GM12878 (cell line): Measurements from ENCODE around the gene CMSS1. TPM values are rescaled to one million over a fixed set of nuclear protein-coding genes. Genes with fewer than 3 reads are reported as not detected.

ENCODE experiments used
- ATAC-seq: fragments of 200-7000 bp; cut with Tn5 transposase; 3 replicates; pipeline ENCODE4 v1.9.1; 2020; ENCODE audit warnings: mild to moderate bottlenecking, moderate library complexity
- BruUV-seq: library from RNA; stranded (reverse); fragments of 400-500 nt; replicated peaks from 2 replicates; lab custom pipeline; 2021; lab: Mats Ljungman, UMichigan
- CTCF ChIA-PET: fragments of 300-600 bp; sonication (Branson Sonifier 250); formaldehyde crosslinking; extraction: SDS; loops from one replicate; lab custom pipeline; 2021; ENCODE audit warnings: inconsistent platforms; lab: Yijun Ruan, JAX
- POLR2A ChIA-PET: fragments of 350-600 bp; formaldehyde crosslinking; extraction: SDS; loops from one replicate; lab custom pipeline; 2021; ENCODE audit warnings: inconsistent platforms; lab: Charles Lee
- RAD21 ChIA-PET: fragments of 300-600 bp; sonication (Branson Sonifier 250); formaldehyde crosslinking; loops from one replicate; lab custom pipeline; 2023; ENCODE audit warnings: antibody characterized with exemption; ENCODE audit not compliant: unreplicated experiment; lab: Charles Lee
- SMC1A ChIA-PET: fragments of 300-600 bp; sonication (Branson Sonifier 250); formaldehyde crosslinking; loops from one replicate; lab custom pipeline; 2023; ENCODE audit not compliant: unreplicated experiment, uncharacterized antibody; lab: Charles Lee
- DNase-seq: peaks from one replicate; pipeline ENCODE4 v3.0.0-alpha.2; 2011; ENCODE audit warnings: low read depth, low spot score
- FAIRE-seq: peaks from 3 replicates; lab custom pipeline; 2011; peaks lifted over from hg19 to GRCh38; lab: Jason Lieb, UNC
- H2AFZ ChIP-seq: 2 replicates; pipeline ENCODE4 v1.6.0; 2011; ENCODE audit warnings: low read depth, low read length, control low read depth; ENCODE audit not compliant: control insufficient read depth
- H3K27ac ChIP-seq: 2 replicates; pipeline ENCODE4 v1.5.1; 2011; ENCODE audit warnings: control low read depth; ENCODE audit not compliant: control insufficient read depth, insufficient read depth
- H3K27me3 ChIP-seq, 2 experiments: replicated peaks in 1 of 2; 2 replicates each; pipeline versions ENCODE4 v1.6.0 to v1.6.1; 2011; ENCODE audit warnings: low read length in 1 of 2; ENCODE audit not compliant: control insufficient read depth in 2 of 2, insufficient read depth in 2 of 2
- H3K36me3 ChIP-seq, 2 experiments: 2 replicates each; pipeline ENCODE4 v1.5.1; 2011; ENCODE audit warnings: low read length in 1 of 2; ENCODE audit not compliant: control insufficient read depth in 2 of 2, insufficient read depth in 2 of 2
- H3K4me1 ChIP-seq: 2 replicates; pipeline ENCODE4 v1.6.1; 2011; ENCODE audit warnings: mild to moderate bottlenecking, low read length, moderate library complexity, mixed read lengths; ENCODE audit not compliant: control insufficient read depth, insufficient read depth
- H3K4me2 ChIP-seq: 2 replicates; pipeline ENCODE4 v1.6.0; 2011; ENCODE audit warnings: control low read depth; ENCODE audit not compliant: control insufficient read depth, insufficient read depth
- H3K4me3 ChIP-seq: fragments of 200-600 bp; sonication (generic); 2 replicates; pipeline ENCODE4 v1.5.1; 2016
- H3K79me2 ChIP-seq: 2 replicates; pipeline ENCODE4 v1.6.0; 2011; ENCODE audit warnings: low read length; ENCODE audit not compliant: control insufficient read depth, insufficient read depth
- H3K9ac ChIP-seq: 2 replicates; pipeline ENCODE4 v1.8.0; 2011; ENCODE audit warnings: low read length, control low read depth, mixed read lengths; ENCODE audit not compliant: control insufficient read depth, insufficient read depth
- H3K9me3 ChIP-seq: replicated peaks from 3 replicates; pipeline ENCODE4 v1.5.1; 2011; ENCODE audit warnings: mild to moderate bottlenecking, low read length; ENCODE audit not compliant: control insufficient read depth, insufficient read depth
- H4K20me1 ChIP-seq: 2 replicates; pipeline ENCODE4 v1.6.0; 2011; ENCODE audit not compliant: control insufficient read depth, insufficient read depth
- BCL11A ChIP-seq: IDR thresholded peaks from 2 replicates; pipeline ENCODE4 v1.6.1; 2011; ENCODE audit warnings: low read depth, low read length
- CBX3 ChIP-seq: fragments of 200-600 bp; sonication (generic); IDR thresholded peaks from 2 replicates; pipeline ENCODE4 v1.6.1; 2016; ENCODE audit warnings: low read depth, borderline replicate concordance
- EZH2 ChIP-seq: IDR thresholded peaks from 2 replicates; pipeline ENCODE4 v1.6.1; 2012; ENCODE audit warnings: low read depth, mild to moderate bottlenecking, control low read depth, inconsistent platforms, low read length, borderline replicate concordance; ENCODE audit not compliant: control insufficient read depth
- IKZF2 ChIP-seq, 2 experiments: fragments of 450-650 bp; IDR thresholded peaks; 2 replicates each; pipeline ENCODE4 v1.6.1; 2017; ENCODE audit warnings: mild to moderate bottlenecking in 2 of 2, moderate library complexity in 2 of 2
- MTA2 ChIP-seq: fragments of 450-650 bp; IDR thresholded peaks from 2 replicates; pipeline ENCODE4 v1.6.1; 2016; ENCODE audit warnings: low read depth, mild to moderate bottlenecking, moderate library complexity
- NR2C1 ChIP-seq: fragments of 450-650 bp; IDR thresholded peaks from 2 replicates; pipeline ENCODE4 v1.6.1; 2017; ENCODE audit warnings: antibody characterized with exemption, mild to moderate bottlenecking, moderate library complexity
- POLR2AphosphoS2 ChIP-seq: IDR thresholded peaks from 2 replicates; pipeline ENCODE4 v1.6.1; 2011; ENCODE audit warnings: low read depth, mild to moderate bottlenecking, low read length, improper control_type of control experiment, moderate library complexity
- POLR2AphosphoS5 ChIP-seq: IDR thresholded peaks from 2 replicates; pipeline ENCODE4 v1.6.1; 2011; ENCODE audit warnings: mild to moderate bottlenecking, low read length, inconsistent platforms
- RBBP5 ChIP-seq: fragments of 200-600 bp; sonication (generic); conservative IDR thresholded peaks from 2 replicates; pipeline ENCODE4 v1.6.1; 2016
- RFX5 ChIP-seq: IDR thresholded peaks from 2 replicates; pipeline ENCODE4 v1.6.1; 2011; ENCODE audit warnings: low read depth, low read length, improper control_type of control experiment
- SMARCA5 ChIP-seq: fragments of 450-650 bp; IDR thresholded peaks from 2 replicates; pipeline ENCODE4 v1.6.1; 2017; ENCODE audit warnings: mild to moderate bottlenecking
- SP1 ChIP-seq: IDR thresholded peaks from one replicate; pipeline ENCODE4 v1.6.1; 2011; ENCODE audit warnings: low read depth, low read length
- WRNIP1 ChIP-seq: IDR thresholded peaks from 2 replicates; pipeline ENCODE4 v1.6.1; 2011; ENCODE audit warnings: low read depth, low read length, improper control_type of control experiment, borderline replicate concordance
- YBX1 ChIP-seq: fragments of 450-650 bp; IDR thresholded peaks from 2 replicates; pipeline ENCODE4 v1.6.1; 2016; ENCODE audit warnings: antibody characterized with exemption
- WGBS: methylation state at CpG from one replicate; pipeline ENCODE4 v1.1.6; 2016; ENCODE audit warnings: low lambda C conversion rate; ENCODE audit not compliant: insufficient replicate concordance, insufficient coverage; ENCODE audit errors: missing lambda C conversion rate; 5-methylcytosine and 5-hydroxymethylcytosine counted together
- in situ Hi-C: fragments of 300-500 bp; cut with MboI; formaldehyde crosslinking; loops from 9 replicates; pipeline ENCODE4 v1.14.3; 2018; ENCODE audit warnings: mixed read lengths
- intact Hi-C: fragments of 100-400 bp; cut with micrococcal nuclease; formaldehyde crosslinking; loops from one replicate; pipeline ENCODE4 v1.14.2; 2022; ENCODE audit not compliant: unreplicated experiment
- polyA plus RNA-seq, 11 experiments: library from polyadenylated mRNA; depleted of rRNA in 4 of 11; unstranded in 6 of 11; stranded (reverse) in 5 of 11; fragments of >200 nt; fragmentation: Nextera tagmentation in 4 of 11; fragmentation: Illumina TruSeq in 1 of 11; extraction: Ambion mirVana in 4 of 11; extraction: Trizol in 1 of 11; gene quantifications; 1 replicate in 1 of 11; 2 replicates in 10 of 11; pipeline versions ENCODE4 v1.2.1 to v1.2.3, GENCODE V29; 2011 to 2016; ENCODE audit warnings: inconsistent platforms in 2 of 11, missing spikeins in 2 of 11, low read depth in 1 of 11
- total RNA-seq, 4 experiments: library from RNA; depleted of rRNA in 3 of 4; stranded (reverse); fragments of >200 nt in 3 of 4; fragmentation: Illumina TruSeq in 1 of 4; extraction: Trizol in 1 of 4; gene quantifications; 2 replicates each; pipeline versions ENCODE4 v1.2.1 to v1.2.3, GENCODE V29; 2013 to 2021
- TF ChIP-seq, protein P1 (sequence below): fragments of 450-650 bp; IDR thresholded peaks from 2 replicates; pipeline ENCODE4 v1.6.1; 2017; ENCODE audit warnings: mild to moderate bottlenecking
- TF ChIP-seq, protein P2 (sequence below): IDR thresholded peaks from 2 replicates; pipeline ENCODE4 v1.6.1; 2012; ENCODE audit warnings: low read depth, low read length, improper control_type of control experiment

The CMSS1 gene
- total and polyA plus RNA-seq, 10 of the 15 experiments (the other 5 are each of a cell fraction or from before 2014, with no cell fraction given), result 31.0 to 118 (median 70.1) TPM

DNA sequence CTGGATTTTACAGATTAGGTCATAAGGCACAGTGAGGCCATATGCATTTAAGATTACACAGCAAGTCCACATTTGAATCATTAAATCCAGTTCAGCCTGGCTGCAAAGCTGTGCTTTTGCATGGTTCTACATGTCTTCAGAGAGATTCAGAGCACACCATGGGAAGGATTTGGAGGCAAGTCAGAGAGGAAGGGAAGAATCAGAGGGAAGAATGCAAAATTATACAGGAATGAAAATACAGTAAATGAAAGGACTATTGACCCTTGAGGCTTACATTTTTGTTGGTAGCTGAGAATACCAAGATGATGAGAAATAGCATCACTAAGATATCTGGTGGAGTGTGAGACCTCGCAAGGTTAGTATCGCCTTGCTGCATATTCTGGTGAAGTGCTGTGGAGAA, 282.8 kb downstream of the CMSS1 start:
- TF ChIP-seq BCL11A (no peak), NR2C1 (no peak), RBBP5 (no peak), MTA2 (no peak), YBX1 (no peak), SP1 (no peak), POLR2AphosphoS5 (no peak), POLR2AphosphoS2 (no peak), RFX5 (no peak), SMARCA5 (no peak), EZH2 (no peak), IKZF2 (IDR thresholded peaks at IDR 0.05) (no peak), WRNIP1 (no peak), CBX3 (no peak)
- TF ChIP-seq, protein P1, sequence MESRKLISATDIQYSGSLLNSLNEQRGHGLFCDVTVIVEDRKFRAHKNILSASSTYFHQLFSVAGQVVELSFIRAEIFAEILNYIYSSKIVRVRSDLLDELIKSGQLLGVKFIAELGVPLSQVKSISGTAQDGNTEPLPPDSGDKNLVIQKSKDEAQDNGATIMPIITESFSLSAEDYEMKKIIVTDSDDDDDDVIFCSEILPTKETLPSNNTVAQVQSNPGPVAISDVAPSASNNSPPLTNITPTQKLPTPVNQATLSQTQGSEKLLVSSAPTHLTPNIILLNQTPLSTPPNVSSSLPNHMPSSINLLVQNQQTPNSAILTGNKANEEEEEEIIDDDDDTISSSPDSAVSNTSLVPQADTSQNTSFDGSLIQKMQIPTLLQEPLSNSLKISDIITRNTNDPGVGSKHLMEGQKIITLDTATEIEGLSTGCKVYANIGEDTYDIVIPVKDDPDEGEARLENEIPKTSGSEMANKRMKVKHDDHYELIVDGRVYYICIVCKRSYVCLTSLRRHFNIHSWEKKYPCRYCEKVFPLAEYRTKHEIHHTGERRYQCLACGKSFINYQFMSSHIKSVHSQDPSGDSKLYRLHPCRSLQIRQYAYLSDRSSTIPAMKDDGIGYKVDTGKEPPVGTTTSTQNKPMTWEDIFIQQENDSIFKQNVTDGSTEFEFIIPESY, result no peak
- TF ChIP-seq, protein P2, sequence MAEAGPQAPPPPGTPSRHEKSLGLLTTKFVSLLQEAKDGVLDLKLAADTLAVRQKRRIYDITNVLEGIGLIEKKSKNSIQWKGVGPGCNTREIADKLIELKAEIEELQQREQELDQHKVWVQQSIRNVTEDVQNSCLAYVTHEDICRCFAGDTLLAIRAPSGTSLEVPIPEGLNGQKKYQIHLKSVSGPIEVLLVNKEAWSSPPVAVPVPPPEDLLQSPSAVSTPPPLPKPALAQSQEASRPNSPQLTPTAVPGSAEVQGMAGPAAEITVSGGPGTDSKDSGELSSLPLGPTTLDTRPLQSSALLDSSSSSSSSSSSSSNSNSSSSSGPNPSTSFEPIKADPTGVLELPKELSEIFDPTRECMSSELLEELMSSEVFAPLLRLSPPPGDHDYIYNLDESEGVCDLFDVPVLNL, result no peak
- H4K20me1 ChIP-seq, result no peaks in the 10 kb centered on the region
- SMC1A ChIA-PET, result no interaction called here
- H2AFZ ChIP-seq, result no peak overlapping the region
- WGBS, result 98% methylated on average over 2 of the region's 2 CpGs
- CTCF ChIA-PET, result no interaction called here
- ATAC-seq (no peak), FAIRE-seq (no peak), DNase-seq (no peak)
- no peaks in the 10 kb centered on the region for H3K79me2 ChIP-seq
- POLR2A ChIA-PET, result no interaction called here
- peaks cover 22% of the 10 kb centered on the region for H3K4me1 ChIP-seq
- H3K27me3 ChIP-seq, result no peaks in the 10 kb centered on the region
- no peak overlapping the region for H3K4me2 ChIP-seq
- intact Hi-C loops (no loop called here), in situ Hi-C loops (no loop called here)
- H3K4me3 ChIP-seq, result no peak overlapping the region
- H3K27ac ChIP-seq, result no peak overlapping the region
- RAD21 ChIA-PET, result no interaction called here
- H3K36me3 ChIP-seq, result no peaks in the 10 kb centered on the region
- H3K9me3 ChIP-seq, result no peaks in the 10 kb centered on the region
- no TSS peak for BruUV-seq
- H3K9ac ChIP-seq, result no peak overlapping the region
